Activated T-cell treated with anti-CD3 and anti-CD28 coated beads, Interleukin-2, amount 50 U/mL, for 72 hours (primary cell): Measurements from ENCODE around the gene SVOP. TPM values are rescaled to one million over a fixed set of nuclear protein-coding genes. Genes with fewer than 3 reads are reported as not detected.
"Not testable (repeated sequence)": the region's sequence is repeated elsewhere in the genome, so short reads cannot be mapped to it uniquely, and the experiment has no call there.

Experiments used
- ATAC-seq, 2 donors: fragments of 150-1000 bp; cut with Tn5 transposase; replicated peaks in 1 of 2; 2 replicates each; pipeline ENCODE4 v1.10.0; 2021; ENCODE audit warnings: moderate library complexity in 2 of 2, mild to moderate bottlenecking in 1 of 2
- DNase-seq, 2 donors: peaks; one replicate each; pipeline ENCODE4 v3.0.0; 2021 to 2022; ENCODE audit warnings: mixed read lengths in 1 of 2
- H3K27ac Mint-ChIP-seq: one replicate; pipeline ENCODE4 v1.8.0; 2022; ENCODE audit warnings: mild to moderate bottlenecking, moderate library complexity, mixed read lengths
- H3K27me3 Mint-ChIP-seq: one replicate; pipeline ENCODE4 v1.8.0; 2022; ENCODE audit warnings: low read depth, mixed read lengths
- H3K36me3 Mint-ChIP-seq, 2 donors: one replicate each; pipeline ENCODE4 v1.8.0; 2022; ENCODE audit warnings: mixed read lengths in 2 of 2, mild to moderate bottlenecking in 1 of 2; ENCODE audit not compliant: insufficient read depth in 2 of 2
- H3K4me1 Mint-ChIP-seq: one replicate; pipeline ENCODE4 v1.8.0; 2022; ENCODE audit warnings: low read depth, mixed read lengths
- H3K4me3 Mint-ChIP-seq, 2 donors: one replicate each; pipeline ENCODE4 v1.8.0; 2022; ENCODE audit warnings: mild to moderate bottlenecking in 2 of 2, mixed read lengths in 2 of 2, moderate library complexity in 2 of 2
- H3K9me3 Mint-ChIP-seq, 2 donors: one replicate each; pipeline ENCODE4 v1.8.0; 2022; ENCODE audit warnings: mixed read lengths in 2 of 2
- total RNA-seq, 2 donors: library from RNA; stranded (reverse); gene quantifications; one replicate each; pipeline ENCODE4 v1.2.3, GENCODE V29; 2022

Gene SVOP
- total RNA-seq, 2 donors from 2014 or later = not detected

GRCh38 chr12:109016016-109016415 lies 4.9 kb downstream of the SVOP start:
- no peak for DNase-seq
- H3K27me3 Mint-ChIP-seq = peaks cover 47% of the 10 kb centered on the region
- no peak overlapping the region for H3K27ac Mint-ChIP-seq
- no peaks in the 10 kb centered on the region for H3K36me3 Mint-ChIP-seq
- H3K9me3 Mint-ChIP-seq = no peaks in the 10 kb centered on the region
- ATAC-seq = no peak
- peaks cover 7% of the 10 kb centered on the region for H3K4me1 Mint-ChIP-seq
- H3K4me3 Mint-ChIP-seq = no peak overlapping the region

- Mint-ChIP-seq H3K4me3 (no peak overlapping the region), H3K27me3 (peaks cover 40% of the 10 kb centered on the region), H3K9me3 (no peaks in the 10 kb centered on the region), H3K36me3 (no peaks in the 10 kb centered on the region), H3K27ac (no peak overlapping the region), H3K4me1 (no peaks in the 10 kb centered on the region)
- ATAC-seq (no peak), DNase-seq (no peak)
These were observed 5.7 kb downstream of the SVOP start for GRCh38 chr12:109014984-109015765.

GRCh38 chr12:109010259-109010658 lies 10.6 kb downstream of the SVOP start:
- no peak overlapping the region for H3K4me3 Mint-ChIP-seq
- no peak overlapping the region for H3K27ac Mint-ChIP-seq
- ATAC-seq = no peak
- no peaks in the 10 kb centered on the region for H3K4me1 Mint-ChIP-seq
- peaks cover 29% of the 10 kb centered on the region for H3K27me3 Mint-ChIP-seq
- no peaks in the 10 kb centered on the region for H3K36me3 Mint-ChIP-seq
- H3K9me3 Mint-ChIP-seq = no peaks in the 10 kb centered on the region
- no peak for DNase-seq

- H3K4me3 Mint-ChIP-seq = no peak overlapping the region
- DNase-seq = no peak
- H3K27ac Mint-ChIP-seq = no peak overlapping the region
- H3K4me1 Mint-ChIP-seq = no peaks in the 10 kb centered on the region
- no peaks in the 10 kb centered on the region for H3K36me3 Mint-ChIP-seq
- H3K9me3 Mint-ChIP-seq = no peaks in the 10 kb centered on the region
- ATAC-seq = no peak
- peaks cover 28% of the 10 kb centered on the region for H3K27me3 Mint-ChIP-seq
These were observed 11.1 kb downstream of the SVOP start for GRCh38 chr12:109009766-109010165.

GRCh38 chr12:109004017-109004416 lies 16.9 kb downstream of the SVOP start:
- DNase-seq (no peak), ATAC-seq (no peak)
- Mint-ChIP-seq H3K27ac (no peak overlapping the region), H3K36me3 (no peaks in the 10 kb centered on the region), H3K4me1 (no peaks in the 10 kb centered on the region), H3K27me3 (peaks cover 11% of the 10 kb centered on the region), H3K4me3 (no peak overlapping the region), H3K9me3 (no peaks in the 10 kb centered on the region)

GRCh38 chr12:108996320-108996719 lies 24.5 kb downstream of the SVOP start:
- no peak overlapping the region for H3K4me3 Mint-ChIP-seq
- H3K27ac Mint-ChIP-seq = no peak overlapping the region
- H3K4me1 Mint-ChIP-seq = no peaks in the 10 kb centered on the region
- no peak for ATAC-seq
- DNase-seq = no peak
- peaks cover 4% of the 10 kb centered on the region for H3K27me3 Mint-ChIP-seq
- peaks cover 0 to 2% of the 10 kb centered on the region in 2 donors for H3K36me3 Mint-ChIP-seq
- peaks cover 2 to 5% of the 10 kb centered on the region in 2 donors for H3K9me3 Mint-ChIP-seq

GRCh38 chr12:108995370-108995992 lies 25.4 kb downstream of the SVOP start:
- H3K27me3 Mint-ChIP-seq = peaks cover 4% of the 10 kb centered on the region
- DNase-seq (no peak), ATAC-seq (no peak)
- no peak overlapping the region for H3K4me3 Mint-ChIP-seq
- H3K4me1 Mint-ChIP-seq = no peaks in the 10 kb centered on the region
- H3K9me3 Mint-ChIP-seq = peaks cover 2 to 5% of the 10 kb centered on the region in 2 donors
- no peak overlapping the region for H3K27ac Mint-ChIP-seq
- peaks cover 0 to 2% of the 10 kb centered on the region in 2 donors for H3K36me3 Mint-ChIP-seq

- not testable (repeated sequence) for DNase-seq, H3K4me1 Mint-ChIP-seq
These were observed 30.8 kb downstream of the SVOP start for GRCh38 chr12:108990103-108990502.

GRCh38 chr12:108989376-108989775 lies 31.5 kb downstream of the SVOP start:
- H3K4me1 Mint-ChIP-seq = no peaks in the 10 kb centered on the region
- H3K9me3 Mint-ChIP-seq = no peaks in the 10 kb centered on the region
- H3K4me3 Mint-ChIP-seq = no peak overlapping the region
- H3K27me3 Mint-ChIP-seq = peaks cover 9% of the 10 kb centered on the region
- H3K27ac Mint-ChIP-seq = no peak overlapping the region
- ATAC-seq (no peak), DNase-seq (no peak)
- no peaks in the 10 kb centered on the region for H3K36me3 Mint-ChIP-seq

More at GRCh38 chr12:108990103-108990502, 30.8 kb downstream of the SVOP start:
- H3K4me3 Mint-ChIP-seq, H3K36me3 Mint-ChIP-seq, H3K9me3 Mint-ChIP-seq, ATAC-seq, H3K27me3 Mint-ChIP-seq, H3K27ac Mint-ChIP-seq: not testable (repeated sequence)

GRCh38 chr12:108985750-108986149 lies 35.1 kb downstream of the SVOP start:
- H3K27ac Mint-ChIP-seq = no peak overlapping the region
- no peaks in the 10 kb centered on the region for H3K4me1 Mint-ChIP-seq
- no peak for ATAC-seq
- H3K4me3 Mint-ChIP-seq = no peak overlapping the region
- no peaks in the 10 kb centered on the region for H3K9me3 Mint-ChIP-seq
- no peaks in the 10 kb centered on the region for H3K36me3 Mint-ChIP-seq
- DNase-seq = no peak
- H3K27me3 Mint-ChIP-seq = peaks cover 5% of the 10 kb centered on the region

GRCh38 chr12:108983227-108983626 lies 37.6 kb downstream of the SVOP start:
- Mint-ChIP-seq H3K36me3 (no peaks in the 10 kb centered on the region), H3K9me3 (no peaks in the 10 kb centered on the region), H3K27me3 (peaks cover 5% of the 10 kb centered on the region), H3K4me3 (no peak overlapping the region), H3K27ac (no peak overlapping the region), H3K4me1 (no peaks in the 10 kb centered on the region)
- no peak for DNase-seq
- no peak for ATAC-seq

- DNase-seq (no peak), ATAC-seq (no peak)
- H3K27me3 Mint-ChIP-seq = peaks cover 5% of the 10 kb centered on the region
- no peak overlapping the region for H3K27ac Mint-ChIP-seq
- H3K4me1 Mint-ChIP-seq = no peaks in the 10 kb centered on the region
- no peak overlapping the region for H3K4me3 Mint-ChIP-seq
- H3K36me3 Mint-ChIP-seq = no peaks in the 10 kb centered on the region
- H3K9me3 Mint-ChIP-seq = no peaks in the 10 kb centered on the region
These were observed 38.1 kb downstream of the SVOP start for GRCh38 chr12:108982621-108983219.

GRCh38 chr12:108981835-108982234 lies 39.0 kb downstream of the SVOP start:
- Mint-ChIP-seq H3K27me3 (peaks cover 5% of the 10 kb centered on the region), H3K27ac (no peak overlapping the region), H3K4me1 (no peaks in the 10 kb centered on the region), H3K4me3 (no peak overlapping the region), H3K36me3 (no peaks in the 10 kb centered on the region), H3K9me3 (no peaks in the 10 kb centered on the region)
- DNase-seq = no peak
- ATAC-seq = no peak
